Activated effector memory CD4-positive, alpha-beta T cell treated with anti-CD3 and anti-CD28 coated beads, Interleukin-2, amount 50 U/mL, for 16 hours (primary cell): ENCODE results near the gene SCYGR2.
"Not testable (repeated sequence)": the region's sequence is repeated elsewhere in the genome, so short reads cannot be mapped to it uniquely, and the experiment has no call there.

ENCODE experiments used
- DNase-seq: peaks from one replicate; pipeline ENCODE4 v3.0.0-alpha.2; 2020

The SCYGR2 gene

GRCh38 chr2:227598835-227599503, at the start of gene SCYGR2:
TSS of gene SCYGR2 (plus strand) at chr2:227598893. CDS start at chr2:227598893, 0 bp downstream.
- DNase-seq = not testable (repeated sequence)

- DNase-seq = no peak
Measured at GRCh38 chr2:227551836-227552235, 46.9 kb upstream of the SCYGR2 start.

GRCh38 chr2:227562581-227562980, 36.1 kb upstream of the SCYGR2 start:
- DNase-seq = no peak

- no peak for DNase-seq
Measured at GRCh38 chr2:227565080-227565479, 33.6 kb upstream of the SCYGR2 start.

GRCh38 chr2:227566012-227566411, 32.7 kb upstream of the SCYGR2 start:
- DNase-seq = no peak

- no peak for DNase-seq
Measured at GRCh38 chr2:227568852-227569169, 29.9 kb upstream of the SCYGR2 start.

GRCh38 chr2:227570615-227571014, 28.1 kb upstream of the SCYGR2 start:
- no peak for DNase-seq

- DNase-seq = no peak
Measured at GRCh38 chr2:227576110-227576509, 22.6 kb upstream of the SCYGR2 start.

- no peak for DNase-seq
Measured at GRCh38 chr2:227576812-227577211, 21.9 kb upstream of the SCYGR2 start.

GRCh38 chr2:227577555-227577954, 21.1 kb upstream of the SCYGR2 start:
- no peak for DNase-seq

GRCh38 chr2:227578642-227579041, 20.1 kb upstream of the SCYGR2 start:
- no peak for DNase-seq

- no peak for DNase-seq
Measured at GRCh38 chr2:227579791-227580190, 18.9 kb upstream of the SCYGR2 start.

- no peak for DNase-seq
Measured at GRCh38 chr2:227582369-227582768, 16.3 kb upstream of the SCYGR2 start.

- no peak for DNase-seq
Measured at GRCh38 chr2:227592694-227593387, 5.9 kb upstream of the SCYGR2 start.

GRCh38 chr2:227595797-227596196, 2.9 kb upstream of the SCYGR2 start:
- no peak for DNase-seq

- no peak for DNase-seq
Measured at GRCh38 chr2:227597036-227597435, 1.7 kb upstream of the SCYGR2 start.

- no peak for DNase-seq
Measured at GRCh38 chr2:227597998-227598397, 695 bp upstream of the SCYGR2 start.

GRCh38 chr2:227602358-227602757, 3.7 kb downstream of the SCYGR2 start:
- DNase-seq = no peak

GRCh38 chr2:227606476-227606875, 7.8 kb downstream of the SCYGR2 start:
- DNase-seq = no peak

GRCh38 chr2:227607941-227608340, 9.2 kb downstream of the SCYGR2 start:
- no peak for DNase-seq

GRCh38 chr2:227608561-227609338, 10.1 kb downstream of the SCYGR2 start:
- DNase-seq = no peak

GRCh38 chr2:227610123-227610522, 11.4 kb downstream of the SCYGR2 start:
- DNase-seq = no peak

- DNase-seq = no peak
Measured at GRCh38 chr2:227612546-227613271, 14.0 kb downstream of the SCYGR2 start.
